ENCODE data around the gene ZWILCH.

- TF ChIP-seq ATF1 (CRISPR knock-in tag; IDR thresholded peaks at IDR 0.05) (no peak), ATF1 (tag; IDR thresholded peaks at IDR 0.05) (no peak), ZBED1 (IDR thresholded peaks at IDR 0.05) (no peak), ETS1 (conservative IDR thresholded peaks at IDR 0.05; ENCODE audit: control insufficient read depth, low read depth, low read length) (no peak), HDAC6 (IDR thresholded peaks at IDR 0.05; ENCODE audit: low read depth, low read length) (no peak), ZNF3 (CRISPR knock-in tag; IDR thresholded peaks at IDR 0.05) (no peak), ZKSCAN8 (CRISPR knock-in tag; IDR thresholded peaks at IDR 0.05) (no peak), CHD2 (IDR thresholded peaks at IDR 0.05; ENCODE audit: low read depth, low read length) (no peak), EZH2 (IDR thresholded peaks at IDR 0.05; ENCODE audit: borderline replicate concordance, low read depth, low read length) (no peak), ELF4 (CRISPR knock-in tag; IDR thresholded peaks at IDR 0.05) (no peak)
- TF ChIP-seq, protein P1, sequence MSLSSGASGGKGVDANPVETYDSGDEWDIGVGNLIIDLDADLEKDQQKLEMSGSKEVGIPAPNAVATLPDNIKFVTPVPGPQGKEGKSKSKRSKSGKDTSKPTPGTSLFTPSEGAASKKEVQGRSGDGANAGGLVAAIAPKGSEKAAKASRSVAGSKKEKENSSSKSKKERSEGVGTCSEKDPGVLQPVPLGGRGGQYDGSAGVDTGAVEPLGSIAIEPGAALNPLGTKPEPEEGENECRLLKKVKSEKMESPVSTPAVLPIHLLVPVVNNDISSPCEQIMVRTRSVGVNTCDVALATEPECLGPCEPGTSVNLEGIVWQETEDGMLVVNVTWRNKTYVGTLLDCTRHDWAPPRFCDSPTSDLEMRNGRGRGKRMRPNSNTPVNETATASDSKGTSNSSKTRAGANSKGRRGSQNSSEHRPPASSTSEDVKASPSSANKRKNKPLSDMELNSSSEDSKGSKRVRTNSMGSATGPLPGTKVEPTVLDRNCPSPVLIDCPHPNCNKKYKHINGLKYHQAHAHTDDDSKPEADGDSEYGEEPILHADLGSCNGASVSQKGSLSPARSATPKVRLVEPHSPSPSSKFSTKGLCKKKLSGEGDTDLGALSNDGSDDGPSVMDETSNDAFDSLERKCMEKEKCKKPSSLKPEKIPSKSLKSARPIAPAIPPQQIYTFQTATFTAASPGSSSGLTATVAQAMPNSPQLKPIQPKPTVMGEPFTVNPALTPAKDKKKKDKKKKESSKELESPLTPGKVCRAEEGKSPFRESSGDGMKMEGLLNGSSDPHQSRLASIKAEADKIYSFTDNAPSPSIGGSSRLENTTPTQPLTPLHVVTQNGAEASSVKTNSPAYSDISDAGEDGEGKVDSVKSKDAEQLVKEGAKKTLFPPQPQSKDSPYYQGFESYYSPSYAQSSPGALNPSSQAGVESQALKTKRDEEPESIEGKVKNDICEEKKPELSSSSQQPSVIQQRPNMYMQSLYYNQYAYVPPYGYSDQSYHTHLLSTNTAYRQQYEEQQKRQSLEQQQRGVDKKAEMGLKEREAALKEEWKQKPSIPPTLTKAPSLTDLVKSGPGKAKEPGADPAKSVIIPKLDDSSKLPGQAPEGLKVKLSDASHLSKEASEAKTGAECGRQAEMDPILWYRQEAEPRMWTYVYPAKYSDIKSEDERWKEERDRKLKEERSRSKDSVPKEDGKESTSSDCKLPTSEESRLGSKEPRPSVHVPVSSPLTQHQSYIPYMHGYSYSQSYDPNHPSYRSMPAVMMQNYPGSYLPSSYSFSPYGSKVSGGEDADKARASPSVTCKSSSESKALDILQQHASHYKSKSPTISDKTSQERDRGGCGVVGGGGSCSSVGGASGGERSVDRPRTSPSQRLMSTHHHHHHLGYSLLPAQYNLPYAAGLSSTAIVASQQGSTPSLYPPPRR (CRISPR knock-in tag; IDR thresholded peaks at IDR 0.05; ENCODE audit: borderline replicate concordance) = no peak
- TF ChIP-seq, protein P2, sequence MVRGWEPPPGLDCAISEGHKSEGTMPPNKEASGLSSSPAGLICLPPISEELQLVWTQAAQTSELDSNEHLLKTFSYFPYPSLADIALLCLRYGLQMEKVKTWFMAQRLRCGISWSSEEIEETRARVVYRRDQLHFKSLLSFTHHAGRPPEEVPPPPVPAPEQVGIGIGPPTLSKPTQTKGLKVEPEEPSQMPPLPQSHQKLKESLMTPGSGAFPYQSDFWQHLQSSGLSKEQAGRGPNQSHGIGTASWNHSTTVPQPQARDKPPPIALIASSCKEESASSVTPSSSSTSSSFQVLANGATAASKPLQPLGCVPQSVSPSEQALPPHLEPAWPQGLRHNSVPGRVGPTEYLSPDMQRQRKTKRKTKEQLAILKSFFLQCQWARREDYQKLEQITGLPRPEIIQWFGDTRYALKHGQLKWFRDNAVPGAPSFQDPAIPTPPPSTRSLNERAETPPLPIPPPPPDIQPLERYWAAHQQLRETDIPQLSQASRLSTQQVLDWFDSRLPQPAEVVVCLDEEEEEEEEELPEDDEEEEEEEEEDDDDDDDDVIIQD (CRISPR knock-in tag; IDR thresholded peaks at IDR 0.05) = no peak
These were observed 93.1 kb downstream of the ZWILCH start for GRCh38 chr15:66598095-66598815.
